GM18909 (cell line): Measurements from ENCODE around the gene MAPT.
"Not testable (repeated sequence)": the region's sequence is repeated elsewhere in the genome, so short reads cannot be mapped to it uniquely, and the experiment has no call there.

Source experiments
- ATAC-seq: cut with Tn5 transposase; IDR thresholded peaks from one replicate; pipeline ENCODE4 v1.9.1; 2021; ENCODE audit warnings: mild to moderate bottlenecking; ENCODE audit not compliant: unreplicated experiment, poor library complexity

Gene MAPT

GRCh38 chr17:46000292-46000691, 105.9 kb downstream of the MAPT start:
- ATAC-seq: no peak

- ATAC-seq: no peak
These were observed 106.4 kb downstream of the MAPT start for GRCh38 chr17:46000757-46001156.

GRCh38 chr17:46001390-46002310, 107.3 kb downstream of the MAPT start:
- ATAC-seq: no peak

- ATAC-seq: no peak
These were observed 108.1 kb downstream of the MAPT start for GRCh38 chr17:46002311-46002972.

DNA sequence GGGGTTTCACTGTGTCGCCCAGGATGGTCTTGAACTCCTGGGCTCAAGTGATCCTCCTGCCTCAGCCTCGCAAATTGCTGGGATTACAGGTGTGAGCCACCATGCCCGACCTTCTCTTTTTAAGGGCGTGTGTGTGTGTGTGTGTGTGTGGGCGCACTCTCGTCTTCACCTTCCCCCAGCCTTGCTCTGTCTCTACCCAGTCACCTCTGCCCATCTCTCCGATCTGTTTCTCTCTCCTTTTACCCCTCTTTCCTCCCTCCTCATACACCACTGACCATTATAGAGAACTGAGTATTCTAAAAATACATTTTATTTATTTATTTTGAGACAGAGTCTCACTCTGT, 108.6 kb downstream of the MAPT start:
- no peak for ATAC-seq

- ATAC-seq: no peak
These were observed 109.8 kb downstream of the MAPT start for GRCh38 chr17:46003907-46004748.

DNA sequence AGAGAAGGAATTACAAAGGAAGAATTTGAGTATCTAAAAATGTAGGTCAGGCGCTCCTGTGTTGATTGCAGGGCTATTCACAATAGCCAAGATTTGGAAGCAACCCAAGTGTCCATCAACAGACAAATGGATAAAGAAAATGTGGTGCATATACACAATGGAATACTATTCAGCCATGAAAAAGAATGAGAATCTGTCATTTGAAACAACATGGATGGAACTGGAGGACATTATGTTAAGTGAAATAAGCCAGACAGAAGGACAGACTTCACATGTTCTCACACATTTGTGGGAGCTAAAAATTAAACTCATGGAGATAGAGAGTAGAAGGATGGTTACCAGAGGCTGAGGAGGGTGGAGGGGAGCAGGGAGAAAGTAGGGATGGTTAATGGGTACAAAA, 111.7 kb downstream of the MAPT start:
- ATAC-seq: not testable (repeated sequence)

DNA sequence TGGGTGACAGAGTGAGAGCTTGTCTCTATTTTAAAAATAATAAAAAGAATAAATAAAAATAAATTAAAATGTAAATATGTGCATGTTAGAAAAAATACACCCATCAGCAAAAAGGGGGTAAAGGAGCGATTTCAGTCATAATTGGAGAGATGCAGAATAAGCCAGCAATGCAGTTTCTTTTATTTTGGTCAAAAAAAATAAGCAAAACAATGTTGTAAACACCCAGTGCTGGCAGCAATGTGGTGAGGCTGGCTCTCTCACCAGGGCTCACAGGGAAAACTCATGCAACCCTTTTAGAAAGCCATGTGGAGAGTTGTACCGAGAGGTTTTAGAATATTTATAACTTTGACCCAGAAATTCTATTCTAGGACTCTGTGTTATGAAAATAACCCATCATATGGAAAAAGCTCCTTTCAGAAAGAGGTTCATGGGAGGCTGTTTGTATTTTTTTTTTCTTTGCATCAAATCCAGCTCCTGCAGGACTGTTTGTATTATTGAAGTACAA, 113.2 kb downstream of the MAPT start:
- no peak for ATAC-seq

DNA sequence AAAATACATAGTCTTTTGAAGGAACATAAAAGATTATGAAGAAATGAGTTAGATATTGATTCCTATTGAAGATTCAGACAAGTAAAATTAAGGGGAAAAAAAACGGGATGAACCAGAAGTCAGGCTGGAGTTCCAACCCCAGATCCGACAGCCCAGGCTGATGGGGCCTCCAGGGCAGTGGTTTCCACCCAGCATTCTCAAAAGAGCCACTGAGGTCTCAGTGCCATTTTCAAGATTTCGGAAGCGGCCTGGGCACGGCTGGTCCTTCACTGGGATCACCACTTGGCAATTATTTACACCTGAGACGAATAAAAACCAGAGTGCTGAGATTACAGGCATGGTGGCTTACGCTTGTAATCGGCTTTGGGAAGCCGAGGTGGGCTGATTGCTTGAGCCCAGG, 114.2 kb downstream of the MAPT start:
- ATAC-seq: no peak

DNA sequence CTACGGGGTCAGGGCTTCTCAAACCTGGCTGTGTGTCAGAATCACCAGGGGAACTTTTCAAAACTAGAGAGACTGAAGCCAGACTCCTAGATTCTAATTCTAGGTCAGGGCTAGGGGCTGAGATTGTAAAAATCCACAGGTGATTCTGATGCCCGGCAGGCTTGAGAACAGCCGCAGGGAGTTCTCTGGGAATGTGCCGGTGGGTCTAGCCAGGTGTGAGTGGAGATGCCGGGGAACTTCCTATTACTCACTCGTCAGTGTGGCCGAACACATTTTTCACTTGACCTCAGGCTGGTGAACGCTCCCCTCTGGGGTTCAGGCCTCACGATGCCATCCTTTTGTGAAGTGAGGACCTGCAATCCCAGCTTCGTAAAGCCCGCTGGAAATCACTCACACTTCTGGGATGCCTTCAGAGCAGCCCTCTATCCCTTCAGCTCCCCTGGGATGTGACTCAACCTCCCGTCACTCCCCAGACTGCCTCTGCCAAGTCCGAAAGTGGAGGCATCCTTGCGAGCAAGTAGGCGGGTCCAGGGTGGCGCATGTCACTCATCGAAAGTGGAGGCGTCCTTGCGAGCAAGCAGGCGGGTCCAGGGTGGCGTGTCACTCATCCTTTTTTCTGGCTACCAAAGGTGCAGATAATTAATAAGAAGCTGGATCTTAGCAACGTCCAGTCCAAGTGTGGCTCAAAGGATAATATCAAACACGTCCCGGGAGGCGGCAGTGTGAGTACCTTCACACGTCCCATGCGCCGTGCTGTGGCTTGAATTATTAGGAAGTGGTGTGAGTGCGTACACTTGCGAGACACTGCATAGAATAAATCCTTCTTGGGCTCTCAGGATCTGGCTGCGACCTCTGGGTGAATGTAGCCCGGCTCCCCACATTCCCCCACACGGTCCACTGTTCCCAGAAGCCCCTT, 115.6 kb downstream of the MAPT start:
- ATAC-seq: no peak

GRCh38 chr17:46010597-46011186, 116.3 kb downstream of the MAPT start:
- ATAC-seq: no peak

DNA sequence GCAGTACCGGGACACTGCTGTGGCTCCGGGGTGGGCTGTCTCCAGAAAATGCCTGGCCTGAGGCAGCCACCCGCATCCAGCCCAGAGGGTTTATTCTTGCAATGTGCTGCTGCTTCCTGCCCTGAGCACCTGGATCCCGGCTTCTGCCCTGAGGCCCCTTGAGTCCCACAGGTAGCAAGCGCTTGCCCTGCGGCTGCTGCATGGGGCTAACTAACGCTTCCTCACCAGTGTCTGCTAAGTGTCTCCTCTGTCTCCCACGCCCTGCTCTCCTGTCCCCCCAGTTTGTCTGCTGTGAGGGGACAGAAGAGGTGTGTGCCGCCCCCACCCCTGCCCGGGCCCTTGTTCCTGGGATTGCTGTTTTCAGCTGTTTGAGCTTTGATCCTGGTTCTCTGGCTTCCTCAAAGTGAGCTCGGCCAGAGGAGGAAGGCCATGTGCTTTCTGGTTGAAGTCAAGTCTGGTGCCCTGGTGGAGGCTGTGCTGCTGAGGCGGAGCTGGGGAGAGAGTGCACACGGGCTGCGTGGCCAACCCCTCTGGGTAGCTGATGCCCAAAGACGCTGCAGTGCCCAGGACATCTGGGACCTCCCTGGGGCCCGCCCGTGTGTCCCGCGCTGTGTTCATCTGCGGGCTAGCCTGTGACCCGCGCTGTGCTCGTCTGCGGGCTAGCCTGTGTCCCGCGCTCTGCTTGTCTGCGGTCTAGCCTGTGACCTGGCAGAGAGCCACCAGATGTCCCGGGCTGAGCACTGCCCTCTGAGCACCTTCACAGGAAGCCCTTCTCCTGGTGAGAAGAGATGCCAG, 117.6 kb downstream of the MAPT start:
- no peak for ATAC-seq

GRCh38 chr17:46012506-46013079, 118.2 kb downstream of the MAPT start:
- ATAC-seq: no peak

DNA sequence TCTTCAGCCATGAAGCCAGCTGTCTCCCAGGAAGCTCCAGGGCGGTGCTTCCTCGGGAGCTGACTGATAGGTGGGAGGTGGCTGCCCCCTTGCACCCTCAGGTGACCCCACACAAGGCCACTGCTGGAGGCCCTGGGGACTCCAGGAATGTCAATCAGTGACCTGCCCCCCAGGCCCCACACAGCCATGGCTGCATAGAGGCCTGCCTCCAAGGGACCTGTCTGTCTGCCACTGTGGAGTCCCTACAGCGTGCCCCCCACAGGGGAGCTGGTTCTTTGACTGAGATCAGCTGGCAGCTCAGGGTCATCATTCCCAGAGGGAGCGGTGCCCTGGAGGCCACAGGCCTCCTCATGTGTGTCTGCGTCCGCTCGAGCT, 118.8 kb downstream of the MAPT start:
- ATAC-seq: no peak

GRCh38 chr17:46013502-46014165, 119.3 kb downstream of the MAPT start:
- no peak for ATAC-seq

- ATAC-seq: not testable (repeated sequence)
These were observed 125.1 kb downstream of the MAPT start for GRCh38 chr17:46019408-46019925.

DNA sequence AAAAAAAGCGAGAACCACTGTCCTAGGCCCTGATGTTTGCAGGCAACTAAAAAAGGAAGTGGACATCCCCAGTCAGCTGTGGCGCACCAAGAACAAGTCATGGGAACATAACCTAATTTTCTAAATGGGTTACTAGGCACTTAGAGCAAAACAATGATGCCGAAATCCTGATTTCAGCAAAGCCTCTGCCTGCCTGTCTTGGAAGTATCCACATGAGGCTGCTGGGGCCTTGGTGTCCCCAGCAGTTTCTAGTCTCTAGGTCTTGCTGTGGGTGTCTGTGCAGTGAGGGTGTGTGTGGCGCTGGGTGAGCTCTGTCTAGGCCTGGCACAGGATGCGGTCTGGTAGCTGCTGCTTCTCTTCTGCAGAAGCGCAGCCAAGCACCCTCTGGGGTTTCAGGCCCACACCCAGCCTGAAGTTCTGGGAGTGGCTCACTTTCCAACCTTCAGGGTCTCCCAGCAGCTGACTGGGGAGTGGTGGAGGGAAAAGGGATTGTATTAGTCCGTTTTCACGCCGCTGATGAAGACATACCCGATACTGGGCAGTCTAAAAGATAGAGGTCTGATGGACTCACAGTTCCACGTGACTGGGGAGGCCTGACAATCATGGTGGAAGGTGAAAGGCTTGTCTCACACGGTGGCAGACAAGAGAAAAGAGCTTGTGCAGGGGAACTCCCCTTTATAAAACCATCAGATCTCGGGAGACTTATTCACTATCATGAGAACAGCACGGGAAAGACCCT, 125.8 kb downstream of the MAPT start:
- ATAC-seq: peak; percentile 52
